ENCODE results near the gene RNF157.
"Not testable (repeated sequence)": the region's sequence is repeated elsewhere in the genome, so short reads cannot be mapped to it uniquely, and the experiment has no call there.

- TF ChIP-seq ZNF140 (CRISPR knock-in tag; IDR thresholded peaks at IDR 0.05); MYNN (IDR thresholded peaks at IDR 0.05); MYNN (CRISPR knock-in tag; IDR thresholded peaks at IDR 0.05); MIER1 (IDR thresholded peaks at IDR 0.05; ENCODE audit: low read depth); RAD51 (IDR thresholded peaks at IDR 0.05; ENCODE audit: borderline replicate concordance, low read depth); POLR2A (conservative IDR thresholded peaks at IDR 0.05); YY1 (IDR thresholded peaks at IDR 0.05; ENCODE audit: borderline replicate concordance in 1 of 3, control insufficient read depth in 1 of 3, extremely low read depth in 1 of 3, insufficient read depth in 3 of 3, insufficient read length in 1 of 3, insufficient replicate concordance in 2 of 3, low read depth in 1 of 3, low read length in 2 of 3); POLR2AphosphoS5 (IDR thresholded peaks at IDR 0.05; ENCODE audit: control insufficient read depth, insufficient read depth, low read depth, low read length); REST (IDR thresholded peaks at IDR 0.05; ENCODE audit: borderline replicate concordance); REST (CRISPR knock-in tag; IDR thresholded peaks at IDR 0.05; ENCODE audit: low read depth); GABPA (tag; conservative IDR thresholded peaks at IDR 0.05; ENCODE audit: low read depth); HSF4 (CRISPR knock-in tag; IDR thresholded peaks at IDR 0.05; ENCODE audit: borderline replicate concordance); MYC (IDR thresholded peaks at IDR 0.05; ENCODE audit: low read depth, low read length); MYC (CRISPR knock-in tag; IDR thresholded peaks at IDR 0.05; ENCODE audit: borderline replicate concordance, low read depth): not testable (repeated sequence)
- TF ChIP-seq, protein P1, sequence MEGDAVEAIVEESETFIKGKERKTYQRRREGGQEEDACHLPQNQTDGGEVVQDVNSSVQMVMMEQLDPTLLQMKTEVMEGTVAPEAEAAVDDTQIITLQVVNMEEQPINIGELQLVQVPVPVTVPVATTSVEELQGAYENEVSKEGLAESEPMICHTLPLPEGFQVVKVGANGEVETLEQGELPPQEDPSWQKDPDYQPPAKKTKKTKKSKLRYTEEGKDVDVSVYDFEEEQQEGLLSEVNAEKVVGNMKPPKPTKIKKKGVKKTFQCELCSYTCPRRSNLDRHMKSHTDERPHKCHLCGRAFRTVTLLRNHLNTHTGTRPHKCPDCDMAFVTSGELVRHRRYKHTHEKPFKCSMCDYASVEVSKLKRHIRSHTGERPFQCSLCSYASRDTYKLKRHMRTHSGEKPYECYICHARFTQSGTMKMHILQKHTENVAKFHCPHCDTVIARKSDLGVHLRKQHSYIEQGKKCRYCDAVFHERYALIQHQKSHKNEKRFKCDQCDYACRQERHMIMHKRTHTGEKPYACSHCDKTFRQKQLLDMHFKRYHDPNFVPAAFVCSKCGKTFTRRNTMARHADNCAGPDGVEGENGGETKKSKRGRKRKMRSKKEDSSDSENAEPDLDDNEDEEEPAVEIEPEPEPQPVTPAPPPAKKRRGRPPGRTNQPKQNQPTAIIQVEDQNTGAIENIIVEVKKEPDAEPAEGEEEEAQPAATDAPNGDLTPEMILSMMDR (IDR thresholded peaks at IDR 0.05 in 2 of 3, conservative IDR thresholded peaks at IDR 0.05 in 1 of 3; ENCODE audit: insufficient read depth in 2 of 3, low read depth in 1 of 3, low read length in 3 of 3) = not testable (repeated sequence)
Observed at GRCh38 chr17:76205542-76206144, 34.6 kb downstream of the RNF157 start.
